ENCODE results near the gene ABHD1.

- TF ChIP-seq POLR2A (IDR thresholded peaks at IDR 0.05), result no peak
- no peak for TF ChIP-seq CTCF (IDR thresholded peaks at IDR 0.05)
- TF ChIP-seq POLR2AphosphoS5 (IDR thresholded peaks at IDR 0.05; ENCODE audit: insufficient read depth in 1 of 2, low read depth in 1 of 2), result peak in 1 of 2 donors; percentile 7
Measured at GRCh38 chr2:27143285-27143684, 19.7 kb downstream of the ABHD1 start.

Measured in vagina (tissue), 2 donors.